HL-60 (cell line): ENCODE results near the gene IGF2BP3.

ENCODE experiments used
- GABPA ChIP-seq: IDR thresholded peaks from 2 replicates; pipeline ENCODE4 v1.6.1; 2012; ENCODE audit warnings: low read depth
- POLR2AphosphoS5 ChIP-seq: IDR thresholded peaks from 2 replicates; pipeline ENCODE4 v1.6.1; 2012; ENCODE audit warnings: low read depth
- SPI1 ChIP-seq: IDR thresholded peaks from 2 replicates; pipeline ENCODE4 v1.6.1; 2012; ENCODE audit warnings: low read depth, mild to moderate bottlenecking, borderline replicate concordance
- TF ChIP-seq, protein P1 (sequence below): IDR thresholded peaks from one replicate; pipeline ENCODE4 v1.5.1; 2011; ENCODE audit warnings: low read length, control low read depth, inconsistent platforms; ENCODE audit not compliant: insufficient read depth
- TF ChIP-seq, protein P2 (sequence below): IDR thresholded peaks from 2 replicates; pipeline ENCODE4 v1.6.1; 2012; ENCODE audit warnings: low read depth; ENCODE audit not compliant: insufficient replicate concordance

DNA sequence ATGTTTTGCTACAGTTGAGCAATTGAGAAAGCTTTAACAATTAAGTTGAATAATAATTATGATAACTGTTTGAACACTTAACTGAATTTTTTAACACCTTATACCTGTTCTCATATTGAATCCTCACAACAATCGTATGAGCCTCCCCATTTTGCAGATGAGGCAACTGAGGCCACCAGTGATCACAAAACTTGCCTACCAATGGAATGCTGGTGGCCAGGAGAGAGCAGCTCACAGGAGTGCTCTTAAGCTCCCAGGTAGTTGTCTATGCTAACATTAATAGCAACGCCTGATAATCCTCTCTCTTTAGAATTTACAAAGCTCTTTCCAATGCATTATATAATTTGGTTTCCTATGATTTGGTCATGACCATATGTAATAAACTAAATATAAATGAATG lies 202.1 kb downstream of the IGF2BP3 start:
- TF ChIP-seq, protein P1, sequence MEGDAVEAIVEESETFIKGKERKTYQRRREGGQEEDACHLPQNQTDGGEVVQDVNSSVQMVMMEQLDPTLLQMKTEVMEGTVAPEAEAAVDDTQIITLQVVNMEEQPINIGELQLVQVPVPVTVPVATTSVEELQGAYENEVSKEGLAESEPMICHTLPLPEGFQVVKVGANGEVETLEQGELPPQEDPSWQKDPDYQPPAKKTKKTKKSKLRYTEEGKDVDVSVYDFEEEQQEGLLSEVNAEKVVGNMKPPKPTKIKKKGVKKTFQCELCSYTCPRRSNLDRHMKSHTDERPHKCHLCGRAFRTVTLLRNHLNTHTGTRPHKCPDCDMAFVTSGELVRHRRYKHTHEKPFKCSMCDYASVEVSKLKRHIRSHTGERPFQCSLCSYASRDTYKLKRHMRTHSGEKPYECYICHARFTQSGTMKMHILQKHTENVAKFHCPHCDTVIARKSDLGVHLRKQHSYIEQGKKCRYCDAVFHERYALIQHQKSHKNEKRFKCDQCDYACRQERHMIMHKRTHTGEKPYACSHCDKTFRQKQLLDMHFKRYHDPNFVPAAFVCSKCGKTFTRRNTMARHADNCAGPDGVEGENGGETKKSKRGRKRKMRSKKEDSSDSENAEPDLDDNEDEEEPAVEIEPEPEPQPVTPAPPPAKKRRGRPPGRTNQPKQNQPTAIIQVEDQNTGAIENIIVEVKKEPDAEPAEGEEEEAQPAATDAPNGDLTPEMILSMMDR = no peak
- TF ChIP-seq, protein P2, sequence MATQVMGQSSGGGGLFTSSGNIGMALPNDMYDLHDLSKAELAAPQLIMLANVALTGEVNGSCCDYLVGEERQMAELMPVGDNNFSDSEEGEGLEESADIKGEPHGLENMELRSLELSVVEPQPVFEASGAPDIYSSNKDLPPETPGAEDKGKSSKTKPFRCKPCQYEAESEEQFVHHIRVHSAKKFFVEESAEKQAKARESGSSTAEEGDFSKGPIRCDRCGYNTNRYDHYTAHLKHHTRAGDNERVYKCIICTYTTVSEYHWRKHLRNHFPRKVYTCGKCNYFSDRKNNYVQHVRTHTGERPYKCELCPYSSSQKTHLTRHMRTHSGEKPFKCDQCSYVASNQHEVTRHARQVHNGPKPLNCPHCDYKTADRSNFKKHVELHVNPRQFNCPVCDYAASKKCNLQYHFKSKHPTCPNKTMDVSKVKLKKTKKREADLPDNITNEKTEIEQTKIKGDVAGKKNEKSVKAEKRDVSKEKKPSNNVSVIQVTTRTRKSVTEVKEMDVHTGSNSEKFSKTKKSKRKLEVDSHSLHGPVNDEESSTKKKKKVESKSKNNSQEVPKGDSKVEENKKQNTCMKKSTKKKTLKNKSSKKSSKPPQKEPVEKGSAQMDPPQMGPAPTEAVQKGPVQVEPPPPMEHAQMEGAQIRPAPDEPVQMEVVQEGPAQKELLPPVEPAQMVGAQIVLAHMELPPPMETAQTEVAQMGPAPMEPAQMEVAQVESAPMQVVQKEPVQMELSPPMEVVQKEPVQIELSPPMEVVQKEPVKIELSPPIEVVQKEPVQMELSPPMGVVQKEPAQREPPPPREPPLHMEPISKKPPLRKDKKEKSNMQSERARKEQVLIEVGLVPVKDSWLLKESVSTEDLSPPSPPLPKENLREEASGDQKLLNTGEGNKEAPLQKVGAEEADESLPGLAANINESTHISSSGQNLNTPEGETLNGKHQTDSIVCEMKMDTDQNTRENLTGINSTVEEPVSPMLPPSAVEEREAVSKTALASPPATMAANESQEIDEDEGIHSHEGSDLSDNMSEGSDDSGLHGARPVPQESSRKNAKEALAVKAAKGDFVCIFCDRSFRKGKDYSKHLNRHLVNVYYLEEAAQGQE = no peak
- TF ChIP-seq SPI1 (no peak), POLR2AphosphoS5 (no peak), GABPA (no peak)
